HL-60 (cell line): Measurements from ENCODE around the gene ALPI.

Source experiments
- CTCF ChIP-seq: IDR thresholded peaks from one replicate; pipeline ENCODE4 v1.5.1; 2011; ENCODE audit warnings: low read length, control low read depth, inconsistent platforms; ENCODE audit not compliant: insufficient read depth
- GABPA ChIP-seq: IDR thresholded peaks from 2 replicates; pipeline ENCODE4 v1.6.1; 2012; ENCODE audit warnings: low read depth
- POLR2AphosphoS5 ChIP-seq: IDR thresholded peaks from 2 replicates; pipeline ENCODE4 v1.6.1; 2012; ENCODE audit warnings: low read depth
- REST ChIP-seq: IDR thresholded peaks from 2 replicates; pipeline ENCODE4 v1.6.1; 2012; ENCODE audit warnings: low read depth; ENCODE audit not compliant: insufficient replicate concordance

- TF ChIP-seq CTCF (no peak), POLR2AphosphoS5 (no peak), REST (no peak), GABPA (no peak)
Observed at GRCh38 chr2:232460171-232460570, 4.2 kb downstream of the ALPI start.
